Right ventricle myocardium superior (tissue), 1 donor: ENCODE results near the gene TMPRSS11A. TPM values are rescaled to one million over a fixed set of nuclear protein-coding genes. Genes with fewer than 3 reads are reported as not detected.

Experiments used
- ATAC-seq: fragments of 200-7000 bp; cut with Tn5 transposase; one replicate; pipeline ENCODE4 v1.9.1; 2020; ENCODE audit warnings: mild to moderate bottlenecking; ENCODE audit not compliant: poor library complexity
- DNase-seq: peaks from one replicate; pipeline ENCODE4 v3.0.0-alpha.2; 2020
- intact Hi-C: fragments of 100-400 bp; cut with DNase I; formaldehyde crosslinking; loops from one replicate; pipeline ENCODE4 v1.11.2; 2022
- total RNA-seq: library from RNA; stranded (reverse); fragmentation: NEBNext Ultra II Directional; extraction: Animal tissue kit (Norgen Biotek cat#: 25700); gene quantifications from one replicate; pipeline ENCODE4 v1.2.1, GENCODE V29; 2021
- donor health status: DM: no; HTN: yes; CAD: no; lungs with severe emphysema.

Gene TMPRSS11A
- total RNA-seq, 1 donor from 2014 or later = not detected

DNA sequence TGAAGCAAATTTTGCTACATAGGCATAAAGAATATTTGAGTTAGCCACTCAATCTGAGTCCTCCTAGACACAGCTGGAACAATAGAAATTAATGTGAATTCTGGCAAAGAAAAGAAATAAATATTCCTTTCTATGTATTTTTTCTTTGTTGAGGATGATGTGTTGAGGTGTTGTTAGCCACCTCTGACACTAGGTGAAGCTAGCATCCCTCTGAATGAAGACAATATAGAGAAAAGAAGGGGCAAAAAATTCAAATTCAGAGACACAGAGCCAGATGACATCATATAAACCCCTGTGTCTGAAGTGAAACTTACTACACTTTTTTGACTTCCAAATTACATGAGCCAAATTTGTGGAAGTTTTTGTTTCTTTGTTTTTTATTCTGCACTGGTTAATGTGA lies 44.9 kb downstream of the TMPRSS11A start:
- DNase-seq = no peak
- intact Hi-C loops = no loop called here
- ATAC-seq = no peak

DNA sequence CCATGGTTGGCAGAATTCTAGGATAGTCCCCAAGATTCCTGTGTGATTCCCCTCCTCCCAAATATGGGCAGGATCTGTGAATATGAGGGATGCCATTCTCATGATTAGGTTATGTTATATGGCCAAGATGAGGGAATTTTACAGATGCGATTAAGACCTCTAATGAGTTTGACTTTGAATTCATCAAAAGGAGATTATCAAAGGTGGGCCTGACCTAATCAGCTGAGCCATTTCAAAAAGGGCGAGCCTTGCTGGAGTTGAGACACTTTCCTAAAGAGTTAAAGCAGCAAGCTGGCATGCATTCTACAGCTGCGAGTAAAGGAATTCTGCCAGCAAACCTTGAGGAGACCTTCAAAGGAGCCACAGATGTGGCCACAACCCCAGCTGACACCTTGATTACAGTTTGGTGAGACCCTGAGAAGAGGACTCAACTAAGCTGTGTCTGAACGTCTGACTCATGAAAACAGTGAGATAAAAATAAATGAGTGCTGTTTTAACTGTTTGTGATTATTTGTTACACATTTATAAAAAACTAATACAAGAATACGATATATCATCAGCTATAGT lies 47.8 kb downstream of the TMPRSS11A start:
- no peak for ATAC-seq
- intact Hi-C loops = no loop called here
- DNase-seq = no peak

DNA sequence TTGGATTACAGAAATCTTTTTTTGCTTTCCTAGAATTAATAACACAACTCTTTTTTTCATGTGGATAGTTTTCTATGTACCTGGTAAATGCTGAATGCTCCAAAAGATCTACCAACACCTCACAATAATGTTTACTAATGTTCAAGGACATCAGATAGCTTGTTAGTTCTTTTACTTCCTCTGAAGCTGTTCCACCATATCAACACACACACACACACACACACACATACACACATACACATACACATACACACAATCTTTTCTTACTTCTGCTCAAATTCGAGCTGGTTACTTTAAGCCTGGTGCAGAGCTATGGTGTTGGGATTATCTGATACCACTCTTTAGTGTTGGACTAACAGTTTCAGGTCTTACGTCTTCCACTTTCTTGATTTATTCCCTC lies 51.2 kb downstream of the TMPRSS11A start:
- DNase-seq (no peak), ATAC-seq (no peak)
- intact Hi-C loops = no loop called here

DNA sequence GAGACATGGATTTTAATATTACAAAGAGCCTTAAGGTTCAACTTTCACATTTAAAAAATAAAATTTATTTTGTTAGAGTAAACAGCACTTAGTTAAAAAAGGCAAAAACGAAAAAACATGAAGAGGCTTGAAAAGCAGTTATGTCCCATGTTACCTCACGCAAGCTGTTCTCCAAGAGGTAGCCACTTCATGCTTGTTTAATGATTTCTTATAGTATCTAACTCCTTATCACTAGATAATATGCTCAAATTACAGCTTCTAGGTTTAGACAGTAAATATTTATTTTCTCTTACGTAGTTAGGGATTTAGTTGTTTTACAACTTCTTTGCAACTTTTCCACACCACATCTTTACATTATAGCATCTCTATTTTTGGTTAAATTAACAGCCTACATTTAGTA lies 51.7 kb downstream of the TMPRSS11A start:
- intact Hi-C loops = no loop called here
- DNase-seq = no peak

GRCh38 chr4:67911141-67911540 lies 52.2 kb downstream of the TMPRSS11A start:
- intact Hi-C loops = no loop called here
- DNase-seq (no peak), ATAC-seq (no peak)

More for the DNA sequence above, 51.7 kb downstream of the TMPRSS11A start:
- no peak for ATAC-seq

DNA sequence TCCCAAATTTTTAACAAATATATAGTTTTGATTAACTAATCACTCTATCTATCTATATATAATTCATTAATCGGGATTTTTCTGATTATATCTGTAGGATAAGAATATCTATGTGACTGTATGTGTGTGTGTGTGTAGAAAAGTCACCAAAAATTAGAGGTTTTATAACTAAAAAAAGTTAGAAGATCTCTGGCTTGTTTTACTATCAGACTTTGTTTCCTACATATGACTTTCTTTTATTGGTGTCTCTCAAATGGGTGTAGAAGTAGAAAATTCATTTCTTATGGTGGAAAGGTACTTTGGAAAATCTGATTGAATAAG lies 52.7 kb downstream of the TMPRSS11A start:
- intact Hi-C loops = no loop called here
- ATAC-seq = no peak
- DNase-seq = no peak

- ATAC-seq = no peak
- intact Hi-C loops = no loop called here
- DNase-seq = no peak
Observed at GRCh38 chr4:67909905-67910584, 53.2 kb downstream of the TMPRSS11A start.

DNA sequence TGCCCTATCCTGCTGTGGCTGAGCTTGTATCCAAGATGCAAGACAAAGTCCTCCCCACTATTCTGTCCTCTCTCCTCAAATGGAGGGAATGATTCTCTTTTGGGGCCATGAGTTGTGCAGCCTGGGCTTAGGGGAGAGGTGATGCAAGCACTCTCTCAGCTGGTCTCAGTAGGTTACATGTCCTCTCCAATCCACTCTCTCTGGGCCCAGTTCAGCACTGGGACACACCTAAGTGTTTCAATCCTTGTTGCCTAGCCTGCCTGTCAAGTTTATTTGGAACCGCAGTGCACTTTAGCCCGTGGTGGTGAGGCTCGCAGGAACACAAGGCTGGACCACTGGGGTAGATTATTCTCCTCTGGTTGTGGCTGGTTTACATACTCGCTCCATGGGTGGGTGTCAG lies 55.6 kb downstream of the TMPRSS11A start:
- ATAC-seq = no peak
- intact Hi-C loops = no loop called here
- no peak for DNase-seq

DNA sequence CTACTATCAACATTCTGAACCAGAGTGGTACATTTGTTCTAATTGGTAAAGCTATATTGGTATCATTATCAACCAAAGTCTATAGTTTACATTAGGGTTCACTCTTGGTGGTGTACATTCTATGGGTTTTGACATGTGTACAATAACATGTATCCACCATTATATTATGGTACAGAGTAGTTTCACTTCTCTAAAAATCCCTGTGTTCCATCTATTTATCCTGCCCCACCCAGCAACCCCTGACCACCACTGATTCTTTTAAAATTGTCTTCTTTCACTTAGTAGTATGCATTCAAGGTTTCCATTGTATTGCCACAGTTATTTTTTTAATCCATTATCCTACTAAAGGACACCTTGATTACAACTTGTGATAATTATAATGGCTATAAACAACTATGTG lies 64.2 kb downstream of the TMPRSS11A start:
- ATAC-seq = no peak
- intact Hi-C loops = no loop called here
- no peak for DNase-seq

DNA sequence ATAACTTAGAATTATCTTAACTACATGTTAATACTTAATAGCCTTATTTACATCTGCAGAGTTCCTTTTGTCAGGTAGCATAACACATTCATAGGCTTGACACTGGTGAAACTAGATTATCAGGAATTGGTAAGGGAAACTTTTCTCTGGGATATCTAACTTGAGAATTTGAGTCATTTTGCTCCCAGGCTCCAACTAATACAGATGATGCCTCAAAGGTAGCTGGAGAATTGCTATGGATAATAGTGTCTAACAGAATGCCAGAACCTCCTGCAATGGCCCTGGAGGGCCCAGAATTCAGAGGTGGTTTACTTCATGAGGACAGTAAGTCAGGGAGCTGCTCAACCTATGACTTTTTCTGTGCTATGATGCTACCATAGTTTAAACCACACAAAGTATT lies 65.6 kb downstream of the TMPRSS11A start:
- no peak for ATAC-seq
- intact Hi-C loops = no loop called here
- no peak for DNase-seq

GRCh38 chr4:67896421-67897065 lies 66.8 kb downstream of the TMPRSS11A start:
- intact Hi-C loops = no loop called here
- ATAC-seq = no peak
- no peak for DNase-seq

DNA sequence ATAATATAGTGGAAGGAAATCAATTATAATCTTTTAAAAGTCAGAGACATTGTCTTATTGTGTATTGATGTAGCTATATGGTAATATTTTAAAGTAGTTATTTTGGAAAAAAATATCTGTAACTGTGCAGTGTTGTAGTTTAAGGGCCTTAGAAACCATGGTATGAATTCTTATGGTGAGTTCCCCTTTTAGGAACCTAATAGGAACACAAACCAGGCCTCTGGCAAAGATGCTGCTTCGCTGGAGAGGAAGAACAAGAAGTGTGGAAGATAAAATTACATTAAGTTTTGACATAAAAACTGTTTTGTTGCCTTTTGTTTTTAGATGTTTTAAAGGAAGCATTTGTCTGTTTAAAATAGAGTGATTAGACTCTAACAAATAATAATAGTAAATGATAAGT lies 68.6 kb downstream of the TMPRSS11A start:
- DNase-seq (no peak), ATAC-seq (no peak)
- intact Hi-C loops = no loop called here

DNA sequence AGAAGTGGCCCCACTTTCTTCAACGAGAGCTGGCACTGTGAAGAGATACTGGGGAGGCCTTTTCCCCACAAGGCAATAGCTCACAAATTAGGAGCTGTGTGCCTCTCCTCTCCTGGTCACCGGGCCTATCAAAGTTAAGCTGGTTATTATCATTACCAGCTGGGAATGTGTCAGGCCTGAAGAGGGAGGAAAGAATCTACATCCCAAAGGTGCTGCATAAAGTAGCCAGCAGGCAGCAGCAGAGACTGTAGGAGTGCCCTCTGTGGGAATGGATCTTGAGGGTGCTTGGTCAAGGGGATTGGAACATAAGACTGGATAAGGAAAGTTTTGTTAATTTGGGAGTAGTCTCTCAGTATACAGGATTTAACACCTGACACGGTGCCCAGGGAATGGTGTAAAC lies 70.4 kb downstream of the TMPRSS11A start:
- ATAC-seq = no peak
- intact Hi-C loops = no loop called here
- no peak for DNase-seq

DNA sequence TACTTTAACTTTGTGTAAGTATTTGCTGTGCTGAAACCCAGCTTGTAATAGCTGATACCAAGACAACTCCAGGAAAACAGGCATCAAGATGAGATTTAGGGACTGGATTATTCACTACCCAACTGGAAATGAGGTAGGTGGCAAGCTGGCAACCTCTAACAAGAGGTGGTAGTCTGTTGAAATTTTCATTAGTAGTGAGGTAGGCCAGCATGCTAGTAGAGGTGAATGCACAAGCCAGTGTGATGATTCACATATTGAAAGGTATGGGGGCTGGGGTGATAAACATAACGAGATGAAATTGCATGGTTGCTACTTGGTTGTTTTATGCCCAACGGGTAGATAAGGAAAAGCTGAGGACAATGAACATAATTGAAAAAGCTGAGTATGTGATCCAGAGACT lies 71.0 kb downstream of the TMPRSS11A start:
- no peak for DNase-seq
- intact Hi-C loops = no loop called here
- no peak for ATAC-seq

- ATAC-seq (no peak), DNase-seq (no peak)
Observed at GRCh38 chr4:67891645-67892044, 71.6 kb downstream of the TMPRSS11A start.

GRCh38 chr4:67886281-67886680 lies 77.0 kb downstream of the TMPRSS11A start:
- intact Hi-C loops = no loop called here
- DNase-seq (no peak), ATAC-seq (no peak)

More at GRCh38 chr4:67891645-67892044, 71.6 kb downstream of the TMPRSS11A start:
- intact Hi-C loops = no loop called here

GRCh38 chr4:67885762-67886161 lies 77.5 kb downstream of the TMPRSS11A start:
- DNase-seq (no peak), ATAC-seq (no peak)
- intact Hi-C loops = no loop called here

DNA sequence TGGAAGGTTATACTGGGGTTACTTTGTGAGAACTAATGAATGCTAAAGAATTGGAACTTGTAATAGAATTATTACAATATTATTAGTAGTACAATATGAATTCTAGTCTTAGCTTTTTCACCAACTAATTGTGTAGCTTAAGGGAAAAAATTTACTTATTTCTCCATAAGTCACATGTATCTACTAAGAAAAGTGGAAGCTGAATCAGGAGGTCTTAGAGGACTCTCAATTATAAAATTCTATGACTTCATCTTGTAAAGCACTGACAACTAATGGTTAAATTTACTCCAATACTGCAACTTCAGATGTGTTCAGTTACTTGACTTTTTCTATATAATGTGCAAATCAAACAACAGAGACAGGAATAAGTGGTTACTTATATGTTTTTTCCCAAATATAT lies 78.6 kb downstream of the TMPRSS11A start:
- ATAC-seq = no peak

GRCh38 chr4:67883902-67884301 lies 79.4 kb downstream of the TMPRSS11A start, which contains the start of gene TMPRSS11D:
Gene TMPRSS11D (minus strand): TSS chr4:67884002. CDS start chr4:67883933, 69 bp downstream.
- no peak for DNase-seq
- ATAC-seq = no peak
- intact Hi-C loops = no loop called here

More for the DNA sequence above, 78.6 kb downstream of the TMPRSS11A start:
- DNase-seq = no peak
- intact Hi-C loops = no loop called here

DNA sequence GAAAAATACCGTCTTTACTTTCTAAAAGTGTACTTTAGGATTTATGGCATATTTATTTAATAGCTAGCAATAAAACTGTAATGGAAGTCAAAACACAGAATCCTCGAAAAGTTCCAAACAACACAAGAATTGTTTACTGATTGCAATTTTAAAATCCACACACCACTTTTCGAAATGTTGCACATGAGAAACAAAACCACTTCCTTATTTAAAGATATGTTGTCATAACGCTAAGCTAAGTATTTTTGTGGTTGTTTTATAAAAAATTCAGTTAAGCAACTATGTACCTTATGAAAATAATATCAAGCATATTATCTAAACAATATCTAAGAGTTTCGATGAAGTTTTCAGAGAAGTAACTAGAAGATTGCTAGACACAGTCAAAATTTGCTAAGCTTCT lies 79.8 kb downstream of the TMPRSS11A start:
- intact Hi-C loops = no loop called here
- no peak for DNase-seq
- ATAC-seq = no peak
